T47D (cell line): ENCODE results near the gene SLC17A2.

Source experiments
- DNase-seq, 2 experiments: peaks; one replicate each; pipeline versions ENCODE4 v3.0.0 to v3.0.0-alpha.2; 2011 to 2012; ENCODE audit warnings: low read depth in 1 of 2, low spot score in 1 of 2
- JUND ChIP-seq: IDR thresholded peaks from 2 replicates; pipeline ENCODE4 v1.6.1; 2012; ENCODE audit warnings: low read depth
- in situ Hi-C: cut with HindIII; loops from 2 replicates; pipeline ENCODE4 v1.10.0; 2016; ENCODE audit warnings: low sequenced_read_pairs, low pct_unique_long_range_greater_than_20kb

Gene SLC17A2

DNA sequence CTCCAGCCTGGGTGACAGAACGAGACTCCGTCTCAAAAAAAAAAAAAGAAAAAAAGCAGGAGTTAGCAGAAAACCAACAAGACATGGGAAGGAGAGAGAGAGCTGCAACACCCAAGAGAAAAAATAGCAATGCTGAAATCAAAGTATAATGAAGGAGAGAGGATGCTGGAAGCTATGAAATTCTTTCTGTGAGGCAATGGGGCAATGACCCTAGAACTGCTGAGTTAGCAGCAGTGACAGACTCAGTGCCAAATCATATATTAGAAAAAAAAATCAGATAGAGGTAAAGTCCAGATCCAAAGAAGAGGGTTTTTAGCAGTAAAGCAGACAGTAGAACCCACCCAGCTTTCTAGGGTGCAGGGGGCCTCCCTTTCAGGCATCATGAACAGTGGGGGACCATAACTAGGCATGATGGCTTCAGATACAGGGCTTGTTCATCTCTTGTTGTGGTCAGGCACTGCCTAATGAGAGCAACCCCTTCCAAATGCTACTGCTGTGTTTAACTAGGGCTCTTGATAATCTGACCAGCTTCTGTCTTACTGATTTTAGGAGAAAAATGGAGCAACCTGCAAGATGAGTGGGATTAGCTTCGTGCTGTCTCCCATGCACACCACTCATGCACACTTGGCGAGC lies 26.9 kb downstream of the SLC17A2 start:
- in situ Hi-C loops = no loop called here
- TF ChIP-seq JUND = no peak

GRCh38 chr6:25902071-25902470 lies 28.4 kb downstream of the SLC17A2 start:
- no peak for TF ChIP-seq JUND
- in situ Hi-C loops = no loop called here
- DNase-seq = no peak

More for the DNA sequence above, 26.9 kb downstream of the SLC17A2 start:
- DNase-seq = no peak

DNA sequence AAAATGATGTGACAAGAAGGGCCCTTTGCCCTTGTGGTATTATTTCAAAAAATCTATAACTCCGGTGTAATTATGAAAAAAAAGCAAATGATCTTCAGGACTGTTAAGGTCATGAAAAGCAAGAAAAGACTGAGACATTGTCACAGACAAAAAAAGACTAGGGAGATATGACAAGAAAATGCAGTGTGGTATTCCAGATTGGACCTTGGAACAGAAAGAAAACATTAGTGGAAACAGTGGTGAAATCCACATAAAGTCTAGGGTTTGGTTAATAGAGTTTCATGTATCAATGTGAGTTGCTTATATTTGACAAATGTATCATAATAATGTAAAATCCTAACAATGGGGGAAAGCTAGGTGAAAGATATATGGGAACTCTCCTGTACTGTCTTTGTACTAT lies 29.6 kb downstream of the SLC17A2 start:
- TF ChIP-seq JUND = no peak
- DNase-seq = no peak
- in situ Hi-C loops = no loop called here

DNA sequence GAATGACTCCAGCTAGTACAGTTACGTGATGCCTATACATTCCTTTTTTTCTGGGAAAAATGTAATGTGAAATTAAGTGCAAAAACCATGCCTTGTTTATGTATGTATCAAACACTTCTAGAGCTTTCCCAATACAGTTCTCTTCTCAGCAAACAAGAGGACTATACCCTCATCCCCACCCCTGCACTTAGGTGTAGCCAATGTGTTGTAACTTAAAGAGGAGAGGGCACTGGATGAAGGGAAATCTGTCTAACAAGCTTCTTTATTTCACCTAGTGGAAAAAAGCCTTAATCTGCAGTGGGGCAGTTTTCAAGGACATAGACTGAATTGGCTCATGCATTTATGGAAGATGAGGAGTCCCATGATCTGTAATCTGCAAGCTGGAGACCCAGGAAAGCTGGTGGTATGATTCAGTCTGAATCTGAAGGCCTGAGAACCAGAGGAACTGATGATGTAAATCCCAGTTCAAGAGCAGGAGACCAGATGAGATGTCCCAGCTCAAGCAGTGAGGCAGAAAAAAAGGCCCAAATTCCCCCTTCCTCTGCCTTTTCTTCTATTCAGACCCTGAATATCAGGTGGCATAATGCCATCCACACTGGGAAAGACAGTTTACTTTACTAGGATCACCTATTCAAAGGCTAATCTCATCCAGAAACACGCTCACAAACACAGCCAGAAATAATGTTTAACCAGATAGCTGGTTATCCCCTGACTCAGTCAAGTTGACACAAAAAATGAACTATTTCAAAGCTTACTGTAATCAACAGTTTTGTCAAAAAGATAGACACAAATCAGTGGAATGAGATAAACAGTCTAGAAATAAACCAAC lies 30.7 kb downstream of the SLC17A2 start:
- no peak for TF ChIP-seq JUND
- in situ Hi-C loops = no loop called here

GRCh38 chr6:25899123-25899522 lies 31.4 kb downstream of the SLC17A2 start:
- TF ChIP-seq JUND = no peak
- in situ Hi-C loops = no loop called here
- DNase-seq = no peak

More for the DNA sequence above, 30.7 kb downstream of the SLC17A2 start:
- DNase-seq = no peak

DNA sequence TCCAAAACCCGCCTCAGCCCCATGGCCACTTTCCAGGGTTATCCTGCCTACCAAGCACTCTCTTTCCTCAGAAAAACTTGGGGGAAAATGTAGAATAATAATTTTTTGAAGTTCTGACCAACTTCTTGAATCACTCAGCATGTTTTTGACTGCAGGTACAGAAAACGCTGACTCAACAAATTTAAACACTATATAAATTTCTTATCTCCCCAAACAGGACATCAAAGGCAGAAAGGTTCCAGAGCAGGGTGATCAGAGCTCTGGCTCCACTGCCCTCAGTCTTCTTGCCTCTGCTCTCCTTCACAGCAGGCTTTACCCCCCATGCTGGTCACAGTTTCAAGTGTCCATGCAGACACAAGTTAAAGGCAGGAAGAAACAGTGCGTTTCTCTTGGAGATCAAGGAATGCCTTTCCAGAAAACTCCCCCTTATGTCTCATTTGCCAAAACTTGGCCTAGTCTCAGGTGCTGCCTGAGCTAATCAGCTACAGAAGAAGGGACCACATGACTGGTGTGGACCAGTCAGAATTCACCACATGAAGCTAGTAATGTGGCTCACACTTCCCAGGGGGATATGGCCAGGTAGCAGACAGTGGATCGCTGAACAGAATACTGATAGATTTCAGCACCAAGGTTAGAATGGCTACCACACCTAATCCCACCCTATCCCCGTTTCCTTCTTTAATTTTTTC lies 32.1 kb downstream of the SLC17A2 start:
- in situ Hi-C loops = no loop called here
- no peak for TF ChIP-seq JUND
- no peak for DNase-seq

GRCh38 chr6:25896252-25896651 lies 34.2 kb downstream of the SLC17A2 start:
- DNase-seq = no peak
- no peak for TF ChIP-seq JUND
- in situ Hi-C loops = no loop called here

GRCh38 chr6:25895771-25896170 lies 34.7 kb downstream of the SLC17A2 start:
- DNase-seq = no peak
- TF ChIP-seq JUND = no peak
- in situ Hi-C loops = no loop called here

- in situ Hi-C loops = no loop called here
- DNase-seq = no peak
- no peak for TF ChIP-seq JUND
These were observed 36.7 kb downstream of the SLC17A2 start for GRCh38 chr6:25893778-25894177.

DNA sequence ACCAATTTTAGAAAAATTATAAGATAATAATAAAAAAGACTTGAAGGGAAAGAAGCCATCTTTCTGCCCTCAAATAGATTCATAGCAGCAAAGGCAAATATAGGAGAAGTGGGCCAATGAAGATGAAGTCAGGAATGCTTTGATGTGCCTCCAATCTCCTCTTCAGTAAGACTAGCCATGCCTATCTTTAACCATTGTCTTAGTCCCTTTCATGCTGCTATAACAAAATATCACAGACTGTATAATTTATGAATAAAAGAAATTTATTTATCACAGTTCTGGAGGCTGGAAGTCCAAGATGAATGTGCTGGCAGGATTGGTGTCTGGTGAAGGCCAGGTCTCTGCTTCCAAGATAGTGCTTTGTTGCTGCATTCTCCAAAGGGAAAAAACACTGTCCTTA lies 37.6 kb downstream of the SLC17A2 start:
- DNase-seq = no peak
- TF ChIP-seq JUND = no peak
- in situ Hi-C loops = no loop called here

DNA sequence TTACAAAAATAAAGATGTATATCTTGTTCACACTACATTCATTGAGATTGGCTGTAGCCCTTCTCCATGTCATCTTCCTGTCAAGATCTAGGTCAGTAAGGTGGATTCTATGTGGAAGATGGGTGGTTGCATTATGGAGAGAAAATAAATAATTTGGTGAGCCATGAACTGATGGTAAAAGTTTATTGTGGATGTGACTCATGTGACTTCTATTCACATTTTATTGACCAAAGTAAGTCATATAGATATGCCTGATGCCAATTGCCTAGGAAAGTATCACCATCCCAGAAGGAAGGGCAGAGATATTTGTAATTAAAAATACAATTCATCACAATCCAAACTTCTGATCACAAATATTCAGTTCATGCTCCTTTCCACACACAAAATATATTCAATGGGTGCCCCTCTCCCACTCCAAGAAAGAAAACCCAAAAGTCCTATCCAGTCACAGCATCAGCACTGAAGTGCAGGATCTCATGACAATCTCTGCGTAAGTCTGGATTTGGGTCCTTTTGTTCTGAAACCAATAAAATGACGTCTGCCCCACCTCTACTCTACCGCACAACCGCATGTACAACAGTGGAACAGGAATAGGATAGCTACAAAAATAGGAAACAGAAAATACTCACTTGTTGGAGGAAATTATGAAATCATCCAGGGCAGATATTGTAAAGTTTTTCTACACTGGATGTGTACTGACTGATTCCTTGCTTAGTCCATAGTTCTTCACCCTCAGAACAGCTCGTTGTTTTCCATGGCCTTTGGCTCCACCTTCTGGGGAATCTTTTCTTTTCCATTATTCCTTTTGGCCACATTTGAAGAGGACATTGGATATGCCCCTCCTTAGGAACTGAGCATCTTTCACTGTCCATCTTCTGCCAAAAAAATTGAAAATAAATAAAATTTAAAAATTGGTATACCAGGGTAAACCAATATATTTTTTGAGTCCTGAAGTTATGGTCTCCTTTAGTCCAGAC lies 40.3 kb downstream of the SLC17A2 start:
- peak; percentile 13 to 77 for DNase-seq
- TF ChIP-seq JUND = no peak
- in situ Hi-C loops = no loop called here

GRCh38 chr6:25888626-25889025 lies 41.9 kb downstream of the SLC17A2 start:
- no peak for TF ChIP-seq JUND
- in situ Hi-C loops = no loop called here
- DNase-seq = no peak

DNA sequence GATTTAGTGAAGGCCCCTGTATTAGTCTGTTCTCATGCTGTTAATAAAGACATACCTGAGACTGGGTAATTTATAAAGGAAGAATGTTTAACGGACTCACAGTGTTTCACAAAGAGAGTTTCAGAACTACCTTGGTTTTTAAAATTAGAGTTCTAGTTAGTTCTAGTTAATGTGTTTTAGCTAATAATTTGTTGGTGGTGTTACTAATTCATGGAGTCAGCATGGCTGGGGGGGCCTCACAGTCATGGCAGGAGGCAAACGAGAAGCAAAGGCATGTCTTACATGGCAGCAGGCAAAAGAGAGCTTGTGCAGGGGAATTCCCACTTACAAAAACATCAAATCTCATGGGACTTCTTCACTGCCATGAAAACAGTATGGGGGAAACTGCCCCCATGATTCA lies 44.4 kb downstream of the SLC17A2 start:
- in situ Hi-C loops = no loop called here
- DNase-seq = no peak
- TF ChIP-seq JUND = no peak
